DOHH2 (cell line): ENCODE measurements around the gene TMEM267.

Experiments used
- CTCF ChIP-seq: fragments of 200-600 bp; sonication (generic); IDR thresholded peaks from one replicate; pipeline ENCODE4 v1.5.1; 2014; ENCODE audit warnings: antibody characterized with exemption, mild to moderate bottlenecking, low read depth, low read length; ENCODE audit not compliant: poor library complexity, severe bottlenecking
- EZH2phosphoT487 ChIP-seq: fragments of 200-600 bp; sonication (generic); IDR thresholded peaks from 2 replicates; pipeline ENCODE4 v1.6.1; 2017; ENCODE audit warnings: borderline replicate concordance, mild to moderate bottlenecking, antibody characterized with exemption, low read length, moderate library complexity, mixed read lengths

DNA sequence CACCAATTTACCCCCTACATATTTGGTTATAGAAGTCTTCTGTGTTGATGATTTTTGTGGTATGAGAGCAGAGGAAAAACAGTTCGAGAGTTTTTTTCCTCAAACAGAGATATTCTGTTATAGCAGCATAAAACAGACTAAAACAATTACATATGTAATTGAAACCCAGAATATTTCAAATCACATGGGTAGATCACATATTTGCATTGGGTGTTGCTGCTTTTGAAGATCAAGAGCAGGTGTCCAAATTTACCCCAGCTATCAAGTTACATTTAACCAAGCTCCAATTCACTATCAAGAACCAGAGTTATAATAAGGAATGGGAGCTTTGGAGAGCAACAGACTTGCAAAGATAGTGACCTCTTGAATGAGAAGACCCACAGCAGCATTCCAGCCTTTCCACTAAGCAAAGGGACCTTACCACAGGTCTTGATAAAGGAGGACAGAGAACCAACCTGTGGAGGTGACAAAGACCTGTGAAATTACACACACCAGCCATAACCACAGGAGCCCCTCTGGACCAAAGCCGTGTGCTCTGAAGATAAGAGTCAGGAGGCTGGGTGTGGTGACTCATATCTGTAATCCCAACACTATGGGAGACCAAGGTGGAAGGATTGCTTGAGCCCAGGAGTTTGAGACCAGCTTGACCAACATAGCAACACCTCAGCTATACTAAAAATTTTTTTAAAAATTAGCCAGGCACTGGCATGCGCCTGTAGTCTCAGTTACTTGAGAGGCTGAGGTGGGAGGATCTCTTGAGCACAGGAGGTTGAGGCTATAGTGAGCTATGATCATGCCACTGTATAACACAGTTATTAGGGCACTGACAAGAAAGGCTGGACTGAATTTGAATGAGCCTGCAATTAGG is 67.5 kb downstream of the TMEM267 start:
- no peak for TF ChIP-seq CTCF
- TF ChIP-seq EZH2phosphoT487, result no peak
